Fibroblast of skin of scalp (primary cell): ENCODE measurements around the gene COA1. TPM values are rescaled to one million over a fixed set of nuclear protein-coding genes. Genes with fewer than 3 reads are reported as not detected.
"Not testable (repeated sequence)": the region's sequence is repeated elsewhere in the genome, so short reads cannot be mapped to it uniquely, and the experiment has no call there.

Experiments
- DNase-seq: peaks from one replicate; pipeline ENCODE4 v3.0.0-alpha.2; 2013
- polyA plus RNA-seq, 2 experiments: library from polyadenylated mRNA; unstranded; fragments of 120-200 nt; gene quantifications; one replicate each; pipeline ENCODE4 v1.2.1, GENCODE V29; 2013; ENCODE audit not compliant: insufficient read length in 2 of 2

Gene COA1, protein sequence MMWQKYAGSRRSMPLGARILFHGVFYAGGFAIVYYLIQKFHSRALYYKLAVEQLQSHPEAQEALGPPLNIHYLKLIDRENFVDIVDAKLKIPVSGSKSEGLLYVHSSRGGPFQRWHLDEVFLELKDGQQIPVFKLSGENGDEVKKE
- polyA plus RNA-seq (2013, experiment 1 of 2; ENCODE audit: insufficient read length) = 38.7 TPM
- 41.1 TPM for polyA plus RNA-seq (2013, experiment 2 of 2; ENCODE audit: insufficient read length)

DNA sequence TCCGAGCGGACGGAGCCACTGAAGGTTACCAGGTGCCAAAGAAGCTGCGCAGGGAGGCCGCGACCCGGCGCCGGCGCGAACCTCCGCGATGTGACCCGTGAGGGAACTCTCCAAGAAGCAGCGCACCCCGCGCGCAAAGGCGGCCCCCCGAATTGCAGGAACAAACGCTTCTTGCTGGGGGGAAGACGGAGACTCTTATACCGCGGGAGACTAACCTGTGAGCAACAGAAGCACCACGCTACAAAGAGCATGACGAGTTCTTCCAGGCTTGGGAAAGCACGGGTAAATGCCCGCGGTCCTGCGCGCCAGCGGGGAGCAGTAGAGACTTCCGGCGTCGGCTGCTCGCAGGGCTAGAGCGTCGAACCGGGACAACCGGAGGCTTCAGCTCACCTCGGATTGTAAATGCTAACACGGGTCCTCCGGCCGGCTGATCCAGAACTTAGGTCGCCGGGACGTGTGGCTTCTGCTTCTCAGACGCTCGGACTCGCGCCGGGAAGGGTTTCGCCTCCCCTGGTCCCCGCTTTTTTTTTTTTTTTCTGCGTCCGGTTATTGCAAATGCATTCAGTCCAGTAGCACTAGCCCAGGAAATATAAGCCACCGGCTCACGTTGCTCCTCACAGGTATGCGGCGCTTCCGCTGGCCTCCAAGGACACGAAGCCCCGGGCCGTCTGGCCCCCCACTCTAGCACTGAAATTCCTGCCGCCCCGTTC, at the start of gene COA1:
TSS of gene COA1 (minus strand) at position 310 of the 710 bp plus-strand sequence. CDS start 80,909 bp downstream, outside the sequence.
- DNase-seq = peak; percentile 88

DNA sequence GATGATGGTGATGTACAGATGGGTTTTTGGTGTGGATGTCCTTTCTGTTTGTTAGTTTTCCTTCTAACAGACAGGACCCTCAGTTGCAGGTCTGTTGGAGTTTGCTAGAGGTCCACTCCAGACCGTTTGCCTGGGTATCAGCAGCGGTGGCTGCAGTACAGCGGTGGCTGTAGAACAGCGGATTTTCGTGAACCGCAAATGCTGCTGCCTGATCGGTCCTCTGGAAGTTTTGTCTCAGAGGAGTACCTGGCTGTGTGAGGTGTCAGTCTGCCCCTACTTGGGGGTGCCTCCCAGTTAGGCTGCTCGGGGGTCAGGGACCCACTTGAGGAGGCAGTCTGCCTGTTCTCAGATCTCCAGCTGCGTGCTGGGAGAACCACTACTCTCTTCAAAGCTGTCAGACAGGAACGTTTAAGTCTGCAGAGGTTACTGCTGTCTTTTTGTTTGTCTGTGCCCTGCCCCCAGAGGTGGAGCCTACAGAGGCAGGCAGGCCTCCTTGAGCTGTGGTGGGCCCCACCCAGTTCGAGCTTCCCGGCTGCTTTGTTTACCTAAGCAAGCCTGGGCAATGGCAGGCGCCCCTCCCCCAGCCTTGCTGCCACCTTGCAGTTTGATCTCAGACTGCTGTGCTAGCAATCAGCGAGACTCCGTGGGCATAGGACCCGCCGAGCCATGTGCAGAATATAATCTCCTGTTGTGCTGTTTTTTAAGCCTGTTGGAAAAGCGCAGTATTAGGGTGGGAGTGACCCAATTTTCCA, 49.1 kb upstream of the COA1 start:
- not testable (repeated sequence) for DNase-seq

DNA sequence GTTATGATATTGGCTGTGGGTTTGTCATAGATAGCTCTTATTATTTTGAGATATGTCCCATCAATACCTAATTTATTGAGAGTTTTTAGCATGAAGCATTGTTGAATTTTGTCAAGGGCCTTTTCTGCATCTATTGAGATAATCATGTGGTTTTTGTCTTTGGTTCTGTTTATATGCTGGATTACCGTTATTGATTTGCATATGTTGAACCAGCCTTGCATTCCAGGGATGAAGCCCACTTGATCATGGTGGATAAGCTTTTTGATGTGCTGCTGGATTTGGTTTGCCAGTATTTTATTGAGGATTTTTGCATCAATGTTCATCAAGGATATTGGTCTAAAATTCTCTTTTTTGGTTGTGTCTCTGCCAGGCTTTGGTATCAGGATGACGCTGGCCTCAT, 45.9 kb upstream of the COA1 start:
- not testable (repeated sequence) for DNase-seq

DNA sequence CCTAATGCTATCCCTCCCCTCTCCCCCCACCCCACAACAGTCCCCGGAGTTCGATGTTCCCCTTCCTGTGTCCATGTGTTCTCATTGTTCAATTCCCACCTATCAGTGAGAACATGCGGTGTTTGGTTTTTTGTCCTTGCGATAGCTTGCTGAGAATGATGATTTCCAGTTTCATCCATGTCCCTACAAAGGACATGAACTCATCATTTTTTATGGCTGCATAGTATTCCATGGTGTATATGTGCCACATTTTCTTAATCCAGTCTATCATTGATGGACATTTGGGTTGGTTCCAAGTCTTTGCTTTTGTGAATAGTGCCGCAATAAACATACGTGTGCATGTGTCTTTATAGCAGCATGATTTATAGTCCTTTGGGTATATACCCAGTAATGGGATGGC, 43.9 kb upstream of the COA1 start:
- DNase-seq = not testable (repeated sequence)

DNA sequence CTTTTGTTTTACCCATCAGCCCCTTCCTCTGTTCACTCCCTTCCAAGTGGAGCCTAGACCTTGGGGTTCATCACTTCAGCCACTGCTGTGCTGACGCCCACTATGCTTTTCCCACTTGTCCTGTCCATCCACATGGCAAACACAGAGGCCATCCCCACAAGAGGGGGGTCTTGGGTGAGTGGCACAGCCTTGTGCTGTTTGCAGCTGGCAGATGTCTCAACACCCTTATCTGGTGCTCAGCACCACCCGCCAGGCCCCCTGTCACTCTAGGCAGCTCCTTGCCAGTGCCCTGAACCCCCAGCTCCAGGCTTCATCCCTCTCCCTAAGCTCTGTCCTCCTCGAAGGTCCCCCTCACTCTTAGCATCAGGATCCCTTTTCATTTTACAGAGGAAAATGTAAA, 42.2 kb upstream of the COA1 start:
- no peak for DNase-seq

DNA sequence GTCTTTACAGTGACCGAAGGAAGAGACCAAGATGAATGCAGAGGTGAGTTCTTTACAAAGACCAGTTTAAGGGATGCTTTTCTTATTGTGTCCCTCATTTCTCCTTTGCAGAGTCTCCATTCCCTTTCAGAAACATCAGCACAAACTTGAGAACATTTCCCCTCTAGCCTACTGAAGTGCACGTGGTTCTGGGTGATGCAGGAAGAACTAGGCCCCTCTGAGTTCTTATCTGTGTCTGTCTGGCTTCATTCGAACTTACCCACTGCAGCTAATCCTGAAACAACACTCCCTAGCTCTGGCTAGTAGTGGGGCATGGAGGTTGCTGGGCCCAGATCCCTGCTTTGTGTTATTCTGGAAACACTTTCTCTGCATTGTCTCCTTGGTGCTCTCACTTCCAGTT, 41.8 kb upstream of the COA1 start:
- no peak for DNase-seq

DNA sequence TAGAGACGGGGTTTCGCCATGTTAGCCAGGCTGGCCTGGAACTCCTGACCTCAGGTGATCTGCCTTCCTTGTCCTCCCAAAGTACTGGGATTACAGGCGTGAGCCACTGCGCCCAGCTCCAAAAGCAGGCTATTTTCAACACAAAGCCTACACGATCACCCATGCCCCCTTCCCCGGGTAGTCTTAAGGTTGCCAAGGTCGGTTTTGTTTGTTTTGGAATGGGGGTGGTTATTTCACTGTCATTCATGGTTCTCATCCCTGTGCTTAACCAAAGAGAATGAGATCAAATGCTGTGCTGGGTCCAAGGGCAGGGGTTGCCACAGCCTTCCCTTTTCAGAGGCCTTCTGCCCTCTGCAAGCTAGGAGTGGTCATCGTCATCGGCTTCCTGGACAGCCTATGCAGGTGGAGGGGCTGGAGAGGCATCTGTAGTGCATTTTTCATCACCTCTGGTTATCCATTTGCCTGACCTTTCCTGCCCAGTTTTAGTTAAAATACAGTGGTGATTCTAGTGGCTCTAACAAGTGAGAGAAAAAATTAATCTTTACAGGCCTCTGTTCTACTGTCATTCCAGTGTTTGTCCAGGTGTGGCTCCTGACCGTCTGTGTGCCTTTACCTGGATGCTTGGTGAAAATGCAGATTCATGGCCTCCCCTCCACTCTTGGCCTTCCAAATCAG, 40.6 kb upstream of the COA1 start:
- DNase-seq = no peak

DNA sequence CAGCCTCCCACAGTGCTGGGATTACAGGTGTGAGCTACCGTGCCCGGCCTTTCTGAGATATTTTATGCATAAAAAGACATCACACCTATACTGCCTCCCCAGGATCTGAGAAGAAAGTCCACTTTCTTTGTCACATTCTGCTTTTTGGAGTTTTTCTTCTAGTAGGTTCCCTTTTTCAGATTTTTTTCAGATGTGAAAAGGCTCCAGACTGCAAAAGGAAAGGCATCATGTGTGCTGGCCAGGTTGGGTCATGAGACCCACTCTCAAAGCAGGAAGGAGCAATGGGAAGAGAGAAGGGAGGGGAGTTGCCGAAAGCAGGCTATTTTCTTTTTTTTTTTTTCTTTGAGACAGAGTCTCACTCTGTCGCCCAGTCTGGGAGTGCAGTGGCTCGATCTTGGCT, 40.0 kb upstream of the COA1 start:
- DNase-seq = no peak

DNA sequence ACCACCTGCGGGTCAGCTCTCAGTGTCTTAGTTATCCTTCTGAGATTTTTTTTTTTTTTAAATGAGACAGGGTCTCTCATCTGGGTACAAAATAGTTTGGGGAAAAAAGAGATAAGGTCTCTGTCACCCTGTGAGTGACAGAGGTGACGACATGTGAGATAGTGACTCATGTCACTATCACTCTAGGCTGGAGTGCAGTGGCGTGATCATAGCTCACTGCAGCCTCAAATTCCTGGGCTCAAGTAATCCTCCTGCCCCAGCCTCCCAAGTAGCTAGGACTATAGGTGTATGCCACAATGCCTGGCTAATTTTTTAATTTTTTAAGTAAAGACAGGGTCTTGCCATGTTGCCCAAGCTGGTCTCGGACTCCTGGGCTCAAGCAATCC, 39.6 kb upstream of the COA1 start:
- no peak for DNase-seq

DNA sequence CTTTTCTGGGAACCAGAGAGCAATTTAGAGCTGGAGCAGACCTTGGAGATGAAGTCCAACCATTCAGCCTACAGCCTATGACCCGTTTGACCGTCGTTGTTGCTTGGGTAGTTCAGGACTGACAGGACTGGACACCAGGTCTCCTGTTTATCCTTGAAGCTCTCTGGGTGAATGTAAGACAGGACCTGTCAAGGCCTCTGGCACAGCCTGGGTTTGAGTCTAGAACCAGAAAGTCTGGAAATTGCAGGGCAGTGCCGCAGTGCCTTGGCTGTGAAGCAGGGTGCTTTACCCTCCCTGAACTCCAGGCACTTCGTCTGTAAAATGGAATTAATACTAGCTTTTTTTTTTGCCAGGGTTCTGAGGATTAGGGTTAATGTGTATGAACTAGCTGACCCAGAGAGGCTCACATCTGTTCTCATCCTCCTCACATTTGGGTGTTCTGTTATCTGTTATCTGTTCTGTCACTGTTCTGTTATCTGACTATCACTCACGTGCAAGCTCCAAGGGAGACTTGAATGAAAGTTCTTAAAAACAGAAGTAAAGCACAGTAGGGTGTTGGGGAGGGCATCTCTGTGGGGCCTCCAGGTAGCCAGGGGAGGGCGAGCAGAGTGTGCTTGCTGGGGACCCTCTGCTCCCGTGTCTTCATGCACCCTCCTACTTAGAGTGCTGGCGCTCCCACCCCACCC, 39.0 kb upstream of the COA1 start:
- DNase-seq = no peak

DNA sequence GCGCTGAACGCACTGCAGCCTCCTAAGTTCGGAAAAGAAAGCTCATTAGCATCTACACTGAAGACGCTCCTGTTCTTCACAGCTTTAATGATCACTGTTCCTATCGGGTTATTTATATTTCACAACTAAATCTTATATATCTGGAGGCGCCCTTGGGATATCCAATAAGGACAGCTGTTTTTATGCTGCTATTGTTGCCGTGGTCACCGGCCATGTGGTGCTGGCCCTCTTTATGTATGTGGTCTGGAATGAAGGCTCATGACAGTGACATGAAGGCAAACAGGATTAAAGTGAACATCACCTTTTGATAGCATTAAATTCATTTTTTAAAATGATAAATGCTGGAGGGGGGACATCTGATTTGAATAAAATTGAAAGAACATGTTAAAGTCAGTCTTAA, 38.0 kb upstream of the COA1 start:
- no peak for DNase-seq

DNA sequence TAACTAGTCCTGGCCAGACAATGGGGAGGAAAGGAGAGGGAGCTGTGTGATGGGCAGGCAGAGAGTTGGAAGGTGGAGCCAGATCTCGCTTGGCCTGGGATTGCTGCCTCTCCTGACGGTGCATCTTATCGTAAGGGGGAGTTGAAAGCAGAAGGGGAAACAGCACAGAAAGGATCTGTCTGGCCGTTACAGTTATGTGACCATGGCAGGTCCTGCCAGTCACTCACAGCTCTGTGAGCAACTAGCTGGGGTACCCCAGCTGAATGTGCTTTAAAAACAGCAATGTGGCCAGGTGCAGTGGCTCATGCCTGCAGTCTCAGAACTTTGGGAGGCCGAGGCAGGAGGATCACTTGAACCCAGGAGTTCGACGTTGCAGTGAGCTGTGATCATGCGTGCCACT, 37.2 kb upstream of the COA1 start:
- no peak for DNase-seq

DNA sequence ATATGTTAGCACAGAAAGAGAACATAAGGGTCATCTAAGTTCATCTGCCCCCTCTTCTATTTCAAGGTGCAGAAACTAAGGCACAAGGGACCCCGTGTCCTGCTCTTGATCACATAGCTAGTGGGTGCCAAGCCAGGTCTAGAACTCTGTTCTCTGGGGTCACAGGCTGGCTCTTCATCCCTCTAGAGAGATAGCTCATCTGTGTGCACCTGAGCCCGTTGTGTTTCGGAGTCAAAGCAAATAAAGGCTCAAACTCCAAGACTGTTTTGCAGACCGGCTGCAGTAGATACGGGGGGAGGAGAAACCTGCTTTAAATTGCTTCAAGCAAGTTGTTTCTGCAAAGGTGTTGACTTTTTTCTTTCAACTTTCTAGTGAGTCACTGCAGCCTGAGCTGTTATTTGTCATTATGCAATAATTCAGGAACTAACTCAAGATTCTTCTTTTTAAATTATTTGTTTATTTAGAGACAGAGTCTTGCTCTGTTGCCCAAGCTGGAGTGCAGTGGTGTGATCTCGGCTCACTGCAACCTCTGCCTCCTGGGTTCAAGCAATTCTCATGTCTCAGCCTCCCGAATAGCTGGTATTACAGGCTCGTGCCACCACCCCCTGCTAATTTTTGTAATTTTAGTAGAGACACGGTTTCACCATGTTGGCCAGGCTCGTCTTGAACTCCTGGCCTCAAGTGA, 35.6 kb upstream of the COA1 start:
- DNase-seq = no peak

DNA sequence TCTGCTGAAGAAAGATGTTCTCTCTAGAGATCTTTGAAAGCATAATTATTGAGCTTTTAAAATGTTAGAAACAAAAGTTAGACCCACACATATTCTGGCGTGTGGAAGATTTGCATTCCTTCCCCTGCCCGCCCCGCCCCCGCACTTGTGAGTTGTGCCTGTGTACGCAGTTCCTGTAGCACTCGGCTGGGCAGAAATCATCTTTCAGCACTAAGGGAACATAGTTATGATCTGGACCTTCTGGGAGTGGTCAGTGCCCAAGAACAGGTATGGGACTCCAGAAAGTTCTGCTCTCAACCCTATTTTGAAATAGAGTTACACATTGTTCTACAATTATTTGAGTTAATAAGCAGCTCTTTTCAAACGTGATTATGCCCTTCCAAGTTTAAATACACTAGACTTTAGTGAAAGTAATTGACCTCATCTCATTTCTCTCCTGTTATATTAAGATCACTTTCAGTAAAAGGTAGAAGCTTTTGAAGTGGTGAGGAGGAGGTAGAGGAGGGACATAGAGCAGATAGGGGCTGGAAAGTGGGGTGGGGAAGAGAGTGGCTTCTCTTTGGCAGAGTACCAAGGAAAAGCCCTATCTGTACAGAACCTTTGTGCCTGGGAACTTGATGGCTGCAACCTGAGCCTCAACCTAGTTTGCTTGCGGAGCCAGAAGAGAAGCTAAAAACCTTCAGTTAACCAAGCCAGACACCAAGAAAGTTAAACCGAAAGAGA, 34.9 kb upstream of the COA1 start:
- DNase-seq = no peak

DNA sequence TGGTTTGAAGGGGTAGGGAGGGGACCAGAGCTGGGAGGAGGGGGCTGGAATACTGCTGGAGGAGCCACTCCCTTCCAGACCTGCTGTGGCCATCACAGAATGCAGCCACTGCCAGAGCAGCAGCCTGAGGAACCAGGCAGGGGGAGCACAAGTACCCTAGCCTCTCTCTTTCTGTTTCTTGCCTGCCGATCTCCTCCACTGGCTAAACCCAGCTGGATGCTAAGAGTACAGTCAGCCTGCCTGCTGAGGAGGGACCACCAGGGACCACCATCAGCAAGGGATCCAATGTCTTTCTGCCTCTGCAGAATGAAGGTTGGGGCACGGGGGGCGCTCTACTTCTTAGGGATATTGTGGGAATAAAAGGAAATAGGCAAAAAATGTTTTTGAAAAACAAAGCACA, 33.9 kb upstream of the COA1 start:
- DNase-seq = no peak

DNA sequence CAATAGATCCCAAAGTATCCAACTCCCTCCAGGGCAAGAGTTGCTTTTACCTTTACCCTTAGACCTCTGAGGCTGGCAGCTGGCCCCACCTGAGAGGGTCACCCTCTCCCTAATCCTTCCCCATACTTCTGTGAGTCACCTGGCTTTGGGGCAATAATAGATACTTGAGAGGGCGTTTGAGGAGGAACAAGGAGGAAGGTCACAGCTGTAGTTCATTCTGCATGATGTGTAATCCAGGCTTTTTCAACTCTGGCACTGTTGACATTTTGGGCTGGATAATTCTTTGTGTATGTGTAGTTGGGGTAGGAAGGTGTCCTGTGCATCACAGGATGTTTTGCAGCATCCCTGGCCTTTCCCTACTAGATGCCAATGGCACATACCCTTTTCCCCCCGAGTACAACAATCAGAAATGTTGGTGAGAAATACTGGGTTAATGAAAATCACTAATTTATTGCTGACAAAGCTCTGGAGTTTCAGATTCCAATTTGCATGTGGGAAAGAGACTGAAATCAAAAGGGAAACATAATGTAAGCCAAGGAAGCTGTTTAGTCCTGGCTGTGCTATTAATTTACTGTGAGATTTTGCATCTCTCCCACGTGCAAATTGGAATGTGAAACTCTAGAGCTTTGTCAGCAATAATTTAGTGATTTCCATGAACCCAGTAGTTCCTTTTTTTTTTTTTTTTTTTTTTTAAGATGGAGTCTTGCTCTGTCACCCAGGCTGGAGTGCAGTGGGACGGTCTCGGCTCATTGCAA, 32.8 kb upstream of the COA1 start:
- DNase-seq = no peak

DNA sequence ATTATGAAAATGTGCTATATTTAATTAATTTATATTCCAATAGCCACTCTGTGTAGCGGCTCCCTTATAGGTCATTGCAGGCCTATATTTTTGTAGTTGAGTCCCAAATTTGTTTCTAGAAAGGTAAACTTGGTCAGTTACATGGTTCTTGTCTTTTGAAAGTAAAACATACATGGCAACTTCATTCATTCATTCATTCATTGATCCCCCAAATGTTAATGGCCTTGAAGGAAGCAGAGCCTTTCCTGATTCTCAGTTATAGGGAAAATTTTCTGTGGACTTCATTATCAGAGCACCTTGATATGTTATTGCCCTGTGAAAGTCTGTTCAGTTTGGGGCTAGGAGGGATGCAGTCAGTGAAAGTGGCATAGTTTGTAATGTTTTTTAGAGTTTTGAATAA, 32.1 kb upstream of the COA1 start:
- DNase-seq = no peak

DNA sequence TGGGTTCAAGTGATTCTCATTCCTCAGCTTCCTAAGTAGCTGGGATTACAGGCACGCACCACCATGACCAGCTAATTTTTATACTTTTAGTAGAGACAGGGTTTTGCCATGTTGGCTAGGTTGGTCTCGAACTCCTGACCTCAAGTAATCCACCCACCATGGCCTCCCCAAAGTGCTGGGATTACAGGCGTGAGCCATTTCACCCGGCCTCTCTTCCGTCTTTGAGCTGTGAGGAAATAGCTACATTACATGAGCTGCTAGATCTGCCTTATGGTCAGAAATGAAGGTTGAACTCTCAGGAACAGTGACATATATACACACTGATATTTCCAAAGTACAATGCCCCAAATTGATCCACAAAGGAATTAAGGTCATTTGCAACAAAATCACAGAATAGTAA, 31.5 kb upstream of the COA1 start:
- DNase-seq = no peak

DNA sequence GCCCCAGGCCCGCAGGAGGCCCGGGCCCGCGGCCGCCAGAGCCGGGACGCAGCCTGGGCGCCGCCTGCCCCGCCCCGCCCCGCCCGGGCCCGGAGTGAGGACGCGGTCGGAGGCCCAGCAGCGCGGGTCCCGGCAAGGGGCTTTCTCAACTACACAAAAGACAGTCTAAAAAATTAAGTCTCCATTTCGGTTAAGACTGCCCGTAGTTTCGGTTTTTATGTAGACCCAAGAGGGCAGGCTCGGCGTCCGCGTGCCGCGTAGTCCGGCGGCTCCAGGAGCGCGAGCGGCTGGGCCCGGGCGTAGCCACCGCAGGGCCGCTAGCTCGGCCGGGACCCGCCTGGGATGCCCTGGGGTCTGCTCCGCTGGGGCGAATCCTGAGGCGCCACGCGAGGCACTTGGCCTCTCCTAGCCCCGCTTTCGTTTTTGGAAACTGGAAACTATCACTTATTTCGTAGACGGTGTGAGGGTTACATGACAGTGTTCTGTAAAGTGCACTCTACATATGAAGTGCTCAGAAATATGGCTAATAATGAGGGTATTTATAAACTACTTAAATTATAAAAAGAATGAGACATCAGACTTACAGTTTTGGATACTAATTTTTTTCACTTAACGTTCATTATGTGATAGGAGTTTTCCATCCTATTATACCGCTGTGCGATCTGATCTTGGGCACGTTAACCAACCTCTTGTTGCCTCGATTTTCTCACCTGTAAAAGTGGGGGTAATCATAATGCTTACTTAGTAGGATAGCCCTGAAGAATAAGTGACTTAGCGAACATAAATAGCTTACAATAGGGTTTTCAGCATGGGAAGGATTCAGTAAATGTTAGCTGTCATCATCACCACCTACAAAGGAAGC, 29.7 kb upstream of the COA1 start:
- DNase-seq = peak; percentile 50
